ENCODE measurements around the gene FGF12.
"Not testable (repeated sequence)": the region's sequence is repeated elsewhere in the genome, so short reads cannot be mapped to it uniquely, and the experiment has no call there.

FGF12 gene

DNA sequence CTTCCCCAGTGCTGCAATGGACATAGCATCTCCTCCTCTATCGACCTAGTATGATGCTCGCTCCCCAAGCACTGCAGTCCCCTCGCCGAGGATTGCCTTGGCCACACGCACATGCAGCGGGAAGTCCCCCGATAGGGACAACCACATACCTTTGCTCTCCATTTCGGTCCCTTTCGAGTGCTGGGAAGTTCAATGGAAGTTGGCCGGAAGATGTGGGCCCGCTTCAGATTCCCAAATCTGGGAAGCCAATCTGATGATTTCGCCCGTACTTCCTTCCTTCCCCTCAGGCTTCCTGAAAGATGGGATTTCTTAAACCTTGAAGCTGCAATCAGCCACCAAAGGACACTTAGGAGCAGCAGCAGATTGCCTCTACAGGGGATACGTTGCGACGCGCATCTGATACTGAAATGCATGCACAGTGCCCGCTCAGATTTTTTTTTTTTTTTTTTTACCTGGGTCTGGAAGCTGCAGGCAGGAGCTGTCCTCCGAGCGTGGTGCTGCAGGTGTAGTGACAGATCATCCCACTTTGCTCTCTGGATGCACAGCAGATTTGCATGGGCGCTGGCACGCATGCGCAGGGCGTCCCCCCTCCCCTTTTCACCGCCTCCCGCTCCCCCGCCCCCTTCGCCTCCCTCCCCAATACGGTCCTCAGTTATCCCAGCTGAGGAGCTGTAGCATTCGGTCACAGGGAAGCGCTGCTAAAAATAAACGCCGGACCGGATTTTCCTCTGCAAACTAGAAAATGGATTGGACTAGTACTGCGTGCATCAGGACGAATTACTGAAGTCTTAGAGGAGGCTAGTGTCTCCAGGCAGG, at the start of gene FGF12:
Gene FGF12, minus strand, starts transcription at position 510 of the 816 bp plus-strand sequence.
- no peak for DNase-seq (ENCODE audit: low read depth in 2 of 2)

DNA sequence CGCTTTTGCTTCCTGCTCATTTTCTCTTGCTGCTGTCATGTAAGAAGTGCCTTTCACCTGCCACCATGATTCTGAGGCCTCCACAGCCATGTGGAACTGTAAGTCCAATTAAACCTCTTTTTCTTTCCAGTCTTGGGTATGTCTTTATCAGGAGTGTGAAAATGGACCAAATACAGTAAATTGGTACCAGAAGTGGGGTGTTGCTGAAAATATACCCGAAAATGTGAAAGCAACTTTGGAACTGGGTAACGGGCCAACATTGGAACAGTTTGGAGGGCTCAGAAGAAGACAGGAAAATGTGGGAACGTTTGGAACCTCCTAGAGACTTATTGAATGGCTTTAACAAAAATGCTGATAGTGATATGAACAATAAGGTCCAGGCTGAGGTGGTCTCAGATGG, 47.0 kb upstream of the FGF12 start:
- not testable (repeated sequence) for DNase-seq (ENCODE audit: low read depth in 2 of 2)

DNA sequence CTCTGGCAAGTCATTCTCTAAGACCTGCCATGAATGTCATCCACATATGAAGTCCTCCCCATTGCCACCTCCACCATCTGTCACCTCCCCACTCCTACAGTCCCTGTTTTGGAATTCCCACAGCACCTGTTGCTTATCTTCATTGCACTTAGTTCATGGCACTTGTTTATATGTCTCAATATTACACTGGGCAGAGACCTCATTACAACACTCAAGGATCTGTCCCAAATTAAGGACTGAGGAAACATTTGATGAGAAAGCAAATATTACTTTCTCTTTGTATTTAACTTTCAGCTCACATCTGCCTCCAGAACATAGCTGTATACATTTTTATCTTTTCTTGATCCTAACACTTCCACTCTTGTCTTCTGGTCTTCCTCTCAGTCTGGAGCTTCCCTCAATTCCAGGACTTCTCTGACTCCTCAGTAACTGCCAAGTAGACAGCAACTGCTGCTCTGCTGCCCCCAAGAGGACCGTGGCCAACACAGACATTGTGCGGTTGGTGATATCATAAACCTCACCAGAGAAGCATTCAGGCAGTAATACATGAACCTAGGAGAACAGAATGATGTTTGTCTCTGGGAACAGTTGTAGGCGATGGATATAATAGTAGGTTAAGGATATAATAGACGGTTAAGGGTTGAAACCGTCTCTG, 45.0 kb upstream of the FGF12 start:
- no peak for DNase-seq (ENCODE audit: low read depth in 2 of 2)

DNA sequence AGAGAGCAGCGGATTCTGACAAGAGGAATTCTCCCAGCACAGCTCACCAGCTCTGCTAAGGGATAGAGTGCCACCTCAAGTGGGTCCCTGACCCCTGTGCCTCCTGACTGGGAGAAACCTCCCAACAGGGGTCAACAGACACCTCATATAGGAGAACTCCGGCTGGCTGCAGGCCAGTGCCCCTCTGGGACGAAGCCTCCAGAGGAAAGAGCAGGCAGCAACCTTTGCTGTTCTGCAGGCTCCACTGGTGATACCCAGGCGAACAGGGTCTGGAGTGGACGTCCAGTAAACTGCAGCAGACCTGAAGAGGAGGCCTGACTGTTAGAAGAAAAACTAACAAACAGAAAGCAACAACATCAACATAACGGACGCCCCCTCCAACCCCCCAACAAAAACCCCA, 31.3 kb upstream of the FGF12 start:
- no peak for DNase-seq (ENCODE audit: low read depth in 2 of 2)

DNA sequence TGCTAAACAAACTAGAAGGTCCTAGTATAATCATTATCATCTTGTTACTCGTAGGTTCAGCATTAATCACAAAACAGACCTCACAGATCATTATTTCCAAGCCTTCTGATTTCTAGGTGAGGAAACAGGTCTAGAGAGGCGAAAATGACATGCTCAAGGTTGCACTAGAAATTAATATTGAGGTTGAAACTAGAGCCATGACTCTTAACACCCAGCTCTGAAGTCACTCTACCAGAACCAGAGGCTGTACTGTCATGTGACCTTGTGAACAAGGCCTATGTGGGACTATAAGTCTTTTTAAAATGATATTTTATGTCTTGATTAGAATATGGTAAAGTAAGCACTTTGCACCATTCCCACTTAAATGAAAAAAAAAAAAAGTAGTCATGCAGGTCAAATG, 23.8 kb upstream of the FGF12 start:
- DNase-seq (ENCODE audit: low read depth in 2 of 2) = no peak

DNA sequence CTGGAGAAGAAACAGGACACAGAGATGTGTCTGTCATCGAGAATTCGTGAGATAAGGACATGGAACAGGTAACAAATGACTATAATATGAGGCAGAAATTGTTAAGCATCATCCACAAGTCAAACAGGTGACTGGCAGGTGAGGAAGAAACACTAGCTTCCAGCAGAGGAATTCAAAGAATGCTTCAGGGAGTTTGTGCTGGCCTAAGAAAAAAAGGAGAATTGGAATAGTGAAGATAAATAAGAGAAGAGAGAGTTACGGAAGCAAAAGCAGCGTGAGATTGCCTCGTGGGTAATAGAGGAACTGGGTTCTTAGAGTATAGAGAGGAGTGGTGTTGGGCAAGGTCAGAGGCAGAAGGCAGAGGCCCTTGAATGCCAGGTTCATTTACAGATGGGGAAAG, 22.9 kb upstream of the FGF12 start:
- no peak for DNase-seq (ENCODE audit: low read depth in 2 of 2)

DNA sequence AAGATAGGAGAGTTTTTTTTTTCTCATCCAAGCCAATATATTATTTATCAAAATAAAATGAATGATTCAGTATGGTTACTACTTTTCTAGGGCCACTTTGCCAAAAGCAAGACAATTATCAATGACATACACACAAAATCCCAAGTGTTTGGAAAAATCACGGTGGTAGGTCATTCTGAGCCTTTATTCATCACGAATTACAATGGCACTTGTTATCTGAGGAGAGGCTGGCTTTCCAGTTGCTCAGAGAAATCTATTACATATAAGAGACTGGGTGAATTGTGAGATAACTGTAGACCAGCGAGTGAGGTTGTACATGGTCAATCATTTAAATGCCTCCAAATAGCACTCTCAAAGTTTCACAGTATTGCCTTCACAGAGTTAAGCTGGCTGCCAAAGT, 20.4 kb upstream of the FGF12 start:
- no peak for DNase-seq (ENCODE audit: low read depth in 2 of 2)

DNA sequence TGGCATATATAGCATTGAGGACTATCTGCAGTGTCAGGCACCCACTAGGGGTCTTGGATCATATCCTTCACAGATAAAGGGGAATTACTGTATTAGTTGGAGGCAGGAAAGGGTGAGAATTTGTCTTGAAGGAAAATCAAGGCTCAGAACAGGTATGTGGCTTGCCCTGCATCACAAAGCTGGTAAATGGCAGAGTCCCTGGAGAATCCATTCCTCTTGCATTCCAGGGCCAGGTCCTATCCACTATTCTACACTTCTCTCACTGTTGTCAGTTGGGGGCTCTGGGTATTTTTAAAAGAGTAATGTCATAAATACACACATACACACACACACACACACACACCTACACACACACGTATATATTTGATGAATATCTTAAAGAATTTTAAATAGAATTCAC, 19.8 kb upstream of the FGF12 start:
- DNase-seq (ENCODE audit: low read depth in 2 of 2) = no peak

DNA sequence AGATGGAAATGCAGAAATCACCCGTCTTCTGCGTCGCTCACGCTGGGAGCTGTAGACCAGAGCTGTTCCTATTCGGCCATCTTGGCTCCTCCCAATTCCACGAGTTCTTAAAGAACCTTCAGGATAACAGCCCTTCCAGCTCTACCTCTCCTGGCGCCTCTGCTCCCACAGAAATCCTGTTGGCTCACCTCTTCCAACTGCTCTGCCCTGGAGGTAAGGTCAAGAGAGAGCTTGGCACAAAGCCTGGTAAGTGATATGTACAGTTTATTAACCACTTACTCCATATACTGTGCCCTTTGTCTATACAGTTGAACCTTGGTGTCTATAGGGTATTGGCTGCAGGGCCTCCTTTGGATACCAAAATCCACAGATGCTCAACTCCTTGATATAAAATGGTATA, 17.8 kb upstream of the FGF12 start:
- DNase-seq (ENCODE audit: low read depth in 2 of 2) = no peak

DNA sequence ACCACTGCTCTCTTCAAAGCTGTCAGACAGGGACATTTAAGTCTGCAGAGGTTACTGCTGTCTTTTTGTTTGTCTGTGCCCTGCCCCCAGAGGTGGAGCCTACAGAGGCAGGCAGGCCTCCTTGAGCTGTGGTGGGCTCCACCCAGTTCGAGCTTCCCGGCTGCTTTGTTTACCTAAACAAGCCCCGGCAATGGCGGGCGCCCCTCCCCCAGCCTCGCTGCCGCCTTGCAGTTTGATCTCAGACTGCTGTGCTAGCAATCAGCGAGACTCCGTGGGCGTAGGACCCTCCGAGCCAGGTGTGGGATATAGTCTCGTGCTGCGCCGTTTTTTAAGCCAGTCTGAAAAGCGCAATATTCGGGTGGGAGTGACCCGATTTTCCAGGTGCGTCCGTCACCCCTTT, 17.3 kb upstream of the FGF12 start:
- not testable (repeated sequence) for DNase-seq (ENCODE audit: low read depth in 2 of 2)

DNA sequence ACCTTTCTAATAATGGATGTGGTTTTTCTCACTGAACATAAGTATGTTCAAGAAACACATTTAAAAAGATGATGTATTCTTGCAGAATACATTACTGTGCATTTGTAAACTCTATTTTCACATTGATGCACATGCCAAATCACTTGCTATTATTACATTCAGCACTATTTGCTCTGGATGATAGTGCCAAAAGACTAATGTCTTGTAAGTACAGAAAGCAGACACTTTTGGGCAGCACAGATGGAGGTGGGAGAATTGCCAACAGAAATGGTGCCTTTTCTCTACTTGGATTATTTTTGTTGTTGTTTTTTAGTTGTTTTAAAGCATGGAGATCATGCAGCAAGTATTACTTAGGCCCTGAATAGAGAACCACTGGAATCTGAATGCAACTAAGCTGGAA, 10.2 kb upstream of the FGF12 start:
- DNase-seq (ENCODE audit: low read depth in 2 of 2) = no peak

DNA sequence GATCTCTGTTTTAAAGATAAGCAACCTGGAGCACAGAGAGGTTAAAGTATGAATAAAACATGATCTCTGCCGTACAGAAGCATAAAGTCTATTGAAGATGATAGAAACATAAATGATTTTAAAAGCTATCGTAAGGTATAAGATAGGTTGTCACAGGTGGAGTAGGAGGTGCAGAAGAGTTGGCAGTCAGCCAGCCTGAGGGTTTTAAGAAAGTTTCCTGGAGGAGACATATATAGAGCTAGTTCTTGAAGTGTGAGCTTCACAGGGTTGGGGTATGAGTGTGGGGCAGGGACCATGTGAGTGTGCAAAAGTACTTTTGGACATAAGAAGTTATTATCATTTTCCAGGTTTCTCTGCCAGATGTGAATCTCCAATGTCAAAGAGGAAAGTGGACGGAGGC, 3.9 kb upstream of the FGF12 start:
- no peak for DNase-seq (ENCODE audit: low read depth in 2 of 2)

DNA sequence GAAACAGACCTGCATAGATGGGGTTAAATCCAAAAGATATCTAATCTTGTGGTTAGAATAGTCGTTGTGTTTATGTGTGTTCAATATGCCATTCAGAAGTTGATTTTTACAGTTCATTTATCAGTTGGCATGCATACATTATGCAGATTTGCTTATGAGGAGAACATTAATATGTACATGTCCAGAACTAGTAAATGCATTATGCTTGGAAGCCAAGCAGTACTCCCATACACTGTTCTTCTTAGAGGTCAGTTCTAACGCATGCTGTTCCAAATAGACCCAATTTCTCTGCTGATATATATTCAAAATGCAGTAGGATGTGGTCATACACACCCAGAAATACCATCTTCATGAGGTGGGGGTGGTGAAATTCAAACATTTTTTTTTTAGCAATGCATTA, 956 bp downstream of the FGF12 start:
- no peak for DNase-seq (ENCODE audit: low read depth in 2 of 2)

DNA sequence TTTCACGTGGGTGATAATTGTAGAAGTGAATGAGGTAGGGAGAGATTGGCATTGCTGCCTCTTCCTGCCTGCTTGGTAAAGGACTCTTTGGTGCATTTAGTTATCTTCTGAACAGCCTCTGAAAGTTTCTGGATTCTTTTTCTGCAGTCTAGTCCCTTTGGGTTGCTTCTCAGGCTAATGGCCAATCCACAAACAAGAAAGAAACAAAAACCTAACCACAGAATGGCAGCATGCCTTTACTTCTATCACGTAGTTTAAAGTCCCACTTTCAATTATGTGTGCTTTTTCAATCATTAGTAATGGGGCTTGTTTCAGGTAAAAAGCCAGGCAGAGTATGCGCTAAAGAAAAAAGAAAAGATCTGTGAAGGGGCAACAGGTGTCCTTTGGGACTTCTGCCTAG, 7.4 kb downstream of the FGF12 start:
- no peak for DNase-seq (ENCODE audit: low read depth in 2 of 2)

DNA sequence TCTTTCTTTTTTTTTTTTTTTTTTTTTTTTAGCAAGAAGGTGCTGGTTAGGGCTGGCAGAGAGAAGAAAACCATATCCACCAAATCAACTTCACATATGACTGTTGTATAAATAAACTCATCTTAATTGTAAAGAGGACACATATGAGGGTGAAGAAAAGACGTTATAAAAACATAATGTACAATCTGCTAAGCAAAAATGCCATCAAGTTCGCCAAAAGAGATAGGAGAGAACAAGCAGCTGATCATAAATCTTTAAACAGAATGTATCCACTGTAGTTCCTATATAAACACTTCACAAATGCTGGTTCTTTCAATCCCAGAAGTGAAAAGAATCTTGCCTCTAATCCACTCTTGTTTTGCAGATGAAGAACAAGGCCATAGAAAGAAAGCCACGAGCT, 9.2 kb downstream of the FGF12 start:
- no peak for DNase-seq (ENCODE audit: low read depth in 2 of 2)

DNA sequence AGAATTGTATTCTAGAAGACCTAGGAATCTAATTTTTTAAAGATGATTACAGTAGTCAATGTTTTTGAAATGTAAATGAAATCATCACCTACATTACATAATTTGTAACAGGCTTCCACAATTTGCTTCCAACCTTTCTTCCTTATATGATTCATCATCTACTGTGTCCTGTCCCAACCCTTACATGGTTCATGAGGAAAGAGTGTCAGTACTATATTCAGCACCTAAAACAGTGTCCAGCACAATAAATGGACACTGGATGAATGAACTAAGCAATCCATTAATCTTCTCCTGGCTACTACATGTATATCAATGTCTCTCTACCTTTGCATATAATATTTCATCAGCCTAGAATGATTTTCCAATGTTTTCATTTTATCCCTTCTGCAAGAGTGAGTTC, 12.2 kb downstream of the FGF12 start:
- DNase-seq (ENCODE audit: low read depth in 2 of 2) = no peak

DNA sequence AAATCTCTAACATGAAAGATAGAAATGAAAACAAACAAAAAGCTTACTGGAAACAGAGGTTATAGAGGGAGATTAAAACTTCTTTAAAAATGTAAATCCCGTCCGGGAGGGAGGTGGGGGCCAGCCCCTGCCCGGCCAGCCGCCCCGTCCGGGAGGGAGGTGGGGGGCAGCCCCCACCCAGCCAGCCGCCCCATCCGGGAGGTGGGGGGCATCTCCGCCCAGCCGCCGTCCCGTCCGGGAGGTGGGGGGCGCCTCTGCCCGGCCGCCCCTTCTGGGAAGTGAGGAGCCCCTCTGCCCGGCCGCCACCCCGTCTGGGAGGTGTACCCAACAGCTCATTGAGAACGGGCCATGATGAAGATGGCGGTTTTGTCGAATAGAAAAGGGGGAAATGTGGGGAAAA, 16.2 kb downstream of the FGF12 start:
- not testable (repeated sequence) for DNase-seq (ENCODE audit: low read depth in 2 of 2)

DNA sequence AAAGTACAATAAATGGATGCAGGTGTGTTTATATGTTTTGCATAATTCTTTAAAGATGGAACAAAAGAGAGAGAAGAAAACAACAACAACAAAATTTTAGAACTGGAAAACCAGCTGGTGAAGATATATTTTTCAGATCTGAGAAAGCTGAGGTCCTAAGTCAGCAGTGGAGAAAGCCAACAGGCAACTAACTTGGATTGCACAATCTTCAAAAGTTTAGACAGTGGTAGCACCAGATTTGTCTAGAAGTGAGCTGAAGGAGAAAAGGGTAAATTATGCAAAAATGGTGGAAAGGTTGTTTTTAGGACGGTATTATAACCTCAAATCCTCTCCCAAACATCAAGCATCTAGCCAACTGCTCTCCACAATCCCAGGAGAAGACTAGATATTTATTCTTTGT, 17.0 kb downstream of the FGF12 start:
- DNase-seq (ENCODE audit: low read depth in 2 of 2) = no peak

DNA sequence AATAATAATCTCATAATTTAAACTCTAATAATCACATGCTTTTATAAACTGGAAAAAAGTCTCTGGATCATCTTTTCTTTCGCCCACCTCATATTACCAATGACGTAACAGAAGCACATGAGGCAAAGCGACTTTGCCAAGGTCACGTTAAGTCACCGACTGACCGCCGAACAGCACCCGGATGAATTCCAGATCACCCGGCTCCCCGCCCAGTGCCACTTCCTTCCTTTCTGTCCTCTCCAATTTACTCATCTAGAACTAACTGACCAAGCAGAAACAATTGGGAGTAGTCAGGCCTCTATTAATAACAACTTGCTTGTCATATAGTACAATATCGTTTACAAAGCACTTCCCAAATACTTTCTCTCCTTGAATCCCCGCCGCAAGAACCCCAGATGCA, 21.1 kb downstream of the FGF12 start:
- DNase-seq (ENCODE audit: low read depth in 2 of 2) = no peak

DNA sequence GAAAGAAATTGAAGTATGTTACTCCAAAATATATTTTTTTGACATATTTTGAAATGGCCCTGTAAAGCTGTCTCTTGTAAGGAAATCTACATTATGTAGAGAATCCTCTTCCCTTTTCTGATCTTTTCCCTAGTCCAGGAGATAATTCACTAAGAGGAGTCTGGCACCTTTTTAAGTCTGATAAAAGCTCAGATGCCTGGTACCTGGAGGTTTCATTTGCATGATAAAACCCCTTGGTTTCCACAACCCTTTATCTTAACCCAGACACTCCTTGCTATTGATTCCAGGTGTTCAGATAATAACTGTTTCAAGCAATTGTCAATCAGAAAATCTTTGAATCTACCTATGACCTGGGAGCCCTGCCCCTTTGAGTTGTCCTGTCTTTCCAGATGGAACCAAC, 26.5 kb downstream of the FGF12 start:
- no peak for DNase-seq (ENCODE audit: low read depth in 2 of 2)

DNA sequence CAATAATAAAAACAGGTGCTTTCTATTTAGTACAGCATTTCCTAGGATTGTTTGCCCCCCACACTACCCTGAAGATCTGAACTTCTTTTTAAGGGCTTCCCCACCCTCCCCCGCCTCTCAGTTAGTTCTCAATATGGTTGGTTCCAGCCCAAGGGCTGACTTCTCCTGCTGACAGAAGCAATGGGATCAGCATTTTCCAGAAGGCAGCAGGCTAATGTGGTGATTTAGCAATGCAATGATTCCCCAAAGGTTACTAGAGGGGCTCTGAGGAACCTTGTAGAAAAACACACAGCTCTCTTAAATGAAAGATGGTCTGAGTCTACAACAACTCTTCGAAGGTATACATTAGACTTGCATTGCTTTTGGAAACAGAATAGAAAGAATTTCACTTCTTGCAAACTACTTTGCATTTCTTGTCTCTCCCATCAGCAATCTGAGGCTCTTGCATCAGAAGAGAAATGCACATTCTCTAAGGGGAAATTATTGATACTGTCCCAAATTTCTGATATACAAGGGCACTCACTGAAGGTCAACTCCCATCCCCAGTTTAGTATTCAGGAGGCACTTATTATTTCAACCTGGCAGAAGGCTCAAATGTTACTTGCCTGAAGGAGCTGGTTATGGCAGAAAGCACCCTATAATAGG, 30.3 kb downstream of the FGF12 start:
- DNase-seq (ENCODE audit: low read depth in 2 of 2) = no peak

DNA sequence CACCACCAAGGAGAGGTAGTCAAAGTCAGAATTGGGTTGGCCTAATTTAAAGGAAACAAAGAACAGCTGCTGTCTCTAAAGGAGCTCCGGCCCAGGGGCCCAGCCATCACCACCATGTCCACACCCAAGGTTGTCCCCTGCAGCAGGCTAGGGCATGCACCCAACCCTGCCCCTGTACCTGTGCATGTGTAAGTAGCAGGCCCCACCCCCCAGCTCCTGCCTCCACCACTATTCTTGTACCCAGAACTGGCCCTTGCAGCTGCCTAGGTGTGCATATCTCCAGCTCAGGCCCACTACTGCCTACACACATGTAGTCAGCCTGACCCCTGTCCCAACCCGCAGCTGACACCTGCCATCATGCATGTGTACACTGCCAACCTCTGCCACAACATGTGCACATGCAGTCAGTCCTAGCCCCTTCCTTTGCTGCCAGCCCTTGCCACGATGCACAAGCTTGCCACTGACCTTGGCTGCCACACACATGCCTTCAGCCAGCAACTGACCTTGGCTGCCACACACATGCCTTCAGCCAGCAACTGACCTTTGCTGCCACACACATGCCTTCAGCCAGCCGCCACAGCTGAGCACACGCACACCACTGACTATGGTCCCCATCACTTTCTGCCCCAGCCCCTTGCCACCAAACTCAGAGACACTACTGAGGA, 39.7 kb downstream of the FGF12 start:
- DNase-seq (ENCODE audit: low read depth in 2 of 2) = no peak

DNA sequence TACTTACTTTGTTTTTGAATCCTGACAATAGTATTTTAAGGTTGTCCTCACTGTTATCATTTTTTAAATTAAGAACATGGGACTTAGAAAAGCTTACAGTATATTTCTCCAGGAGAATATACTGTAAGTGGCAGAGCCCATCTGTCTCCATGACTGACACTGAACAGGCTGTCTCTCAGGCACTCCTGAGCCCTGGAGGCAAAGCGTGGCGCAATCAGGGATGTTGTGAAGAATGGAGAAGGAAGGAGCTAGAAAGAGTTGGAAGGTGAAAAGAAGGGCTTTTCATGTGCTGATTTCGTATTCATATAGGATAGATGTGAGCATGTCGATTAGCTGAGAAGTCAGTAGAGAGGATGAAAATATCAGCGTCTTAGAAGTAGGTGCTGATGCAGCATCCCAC, 41.5 kb downstream of the FGF12 start:
- no peak for DNase-seq (ENCODE audit: low read depth in 2 of 2)

Data from activated CD8-positive, alpha-beta memory T cell treated with anti-CD3 and anti-CD28 coated beads for 4 hours (primary cell).